H1 (cell line): ENCODE data around the gene GIPR. TPM values are rescaled to one million over a fixed set of nuclear protein-coding genes. Genes with fewer than 3 reads are reported as not detected.

Source experiments
- EP300 ChIP-seq, 2 experiments: IDR thresholded peaks; 1 replicate in 1 of 2; 2 replicates in 1 of 2; pipeline ENCODE4 v1.6.1; 2011 to 2012; ENCODE audit warnings: low read depth in 2 of 2, low read length in 2 of 2, mild to moderate bottlenecking in 2 of 2, borderline replicate concordance in 1 of 2, inconsistent platforms in 1 of 2, moderate library complexity in 1 of 2
- NRF1 ChIP-seq: IDR thresholded peaks from 2 replicates; pipeline ENCODE4 v1.6.1; 2011; ENCODE audit warnings: mild to moderate bottlenecking, low read depth, low read length, improper control_type of control experiment
- SAP30 ChIP-seq: fragments of 300-600 bp; sonication (generic); IDR thresholded peaks from 2 replicates; pipeline ENCODE4 v1.7.1; 2012; ENCODE audit warnings: low read length, moderate library complexity, mild to moderate bottlenecking, inconsistent platforms; ENCODE audit not compliant: insufficient read depth, insufficient replicate concordance
- TEAD4 ChIP-seq: IDR thresholded peaks from 2 replicates; pipeline ENCODE4 v1.6.1; 2012; ENCODE audit warnings: low read depth, low read length, inconsistent platforms, mixed read lengths
- polyA plus RNA-seq, 7 experiments: library from polyadenylated mRNA; depleted of rRNA in 3 of 7; stranded (reverse) in 5 of 7; unstranded in 2 of 7; fragments of >200 nt in 5 of 7; fragments of 200-250 nt in 2 of 7; gene quantifications; 1 replicate in 5 of 7; 2 replicates in 1 of 7; 4 replicates in 1 of 7; pipeline versions ENCODE4 v1.2.1 to v1.2.3, GENCODE V29; 2011 to 2013; ENCODE audit warnings: missing spikeins in 2 of 7, mixed read lengths in 2 of 7
- total RNA-seq: library from RNA; stranded (reverse); fragmentation: NEBNext Ultra II Directional; extraction: Animal tissue kit (Norgen Biotek cat#: 25700); gene quantifications from 2 replicates; pipeline ENCODE4 v1.2.1, GENCODE V29; 2021
- TF ChIP-seq, protein P1 (sequence below): fragments of 300-600 bp; sonication (generic); IDR thresholded peaks from 2 replicates; pipeline ENCODE4 v1.7.1; 2012; ENCODE audit warnings: low read length, moderate library complexity, mild to moderate bottlenecking, inconsistent platforms; ENCODE audit not compliant: insufficient replicate concordance

GIPR gene
- total and polyA plus RNA-seq, 2 of the 8 experiments (the other 6 are each of a cell fraction or from before 2014, with no cell fraction given) = 0.42 to 1.3 TPM

DNA sequence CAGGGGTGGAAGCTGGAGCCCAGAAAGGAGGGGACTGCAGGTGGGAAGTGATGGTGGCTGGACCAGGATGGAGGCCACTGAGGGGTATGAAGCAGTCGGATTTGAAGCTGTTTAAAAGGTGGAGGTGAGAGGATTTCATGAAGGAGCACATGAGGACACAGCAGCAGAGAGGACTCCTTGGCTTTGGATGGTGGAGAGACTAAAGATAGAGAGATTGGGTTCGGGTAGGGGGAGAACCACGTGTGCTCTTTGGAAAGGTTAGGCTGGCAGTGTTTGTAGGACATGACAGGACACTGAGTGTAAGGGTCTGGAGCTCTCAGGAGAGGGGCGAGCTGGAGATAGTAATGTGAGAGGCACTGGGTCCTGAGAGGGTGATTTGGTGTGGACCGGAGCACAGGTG is 14.9 kb downstream of the GIPR start (continued):
- TF ChIP-seq, protein P1, sequence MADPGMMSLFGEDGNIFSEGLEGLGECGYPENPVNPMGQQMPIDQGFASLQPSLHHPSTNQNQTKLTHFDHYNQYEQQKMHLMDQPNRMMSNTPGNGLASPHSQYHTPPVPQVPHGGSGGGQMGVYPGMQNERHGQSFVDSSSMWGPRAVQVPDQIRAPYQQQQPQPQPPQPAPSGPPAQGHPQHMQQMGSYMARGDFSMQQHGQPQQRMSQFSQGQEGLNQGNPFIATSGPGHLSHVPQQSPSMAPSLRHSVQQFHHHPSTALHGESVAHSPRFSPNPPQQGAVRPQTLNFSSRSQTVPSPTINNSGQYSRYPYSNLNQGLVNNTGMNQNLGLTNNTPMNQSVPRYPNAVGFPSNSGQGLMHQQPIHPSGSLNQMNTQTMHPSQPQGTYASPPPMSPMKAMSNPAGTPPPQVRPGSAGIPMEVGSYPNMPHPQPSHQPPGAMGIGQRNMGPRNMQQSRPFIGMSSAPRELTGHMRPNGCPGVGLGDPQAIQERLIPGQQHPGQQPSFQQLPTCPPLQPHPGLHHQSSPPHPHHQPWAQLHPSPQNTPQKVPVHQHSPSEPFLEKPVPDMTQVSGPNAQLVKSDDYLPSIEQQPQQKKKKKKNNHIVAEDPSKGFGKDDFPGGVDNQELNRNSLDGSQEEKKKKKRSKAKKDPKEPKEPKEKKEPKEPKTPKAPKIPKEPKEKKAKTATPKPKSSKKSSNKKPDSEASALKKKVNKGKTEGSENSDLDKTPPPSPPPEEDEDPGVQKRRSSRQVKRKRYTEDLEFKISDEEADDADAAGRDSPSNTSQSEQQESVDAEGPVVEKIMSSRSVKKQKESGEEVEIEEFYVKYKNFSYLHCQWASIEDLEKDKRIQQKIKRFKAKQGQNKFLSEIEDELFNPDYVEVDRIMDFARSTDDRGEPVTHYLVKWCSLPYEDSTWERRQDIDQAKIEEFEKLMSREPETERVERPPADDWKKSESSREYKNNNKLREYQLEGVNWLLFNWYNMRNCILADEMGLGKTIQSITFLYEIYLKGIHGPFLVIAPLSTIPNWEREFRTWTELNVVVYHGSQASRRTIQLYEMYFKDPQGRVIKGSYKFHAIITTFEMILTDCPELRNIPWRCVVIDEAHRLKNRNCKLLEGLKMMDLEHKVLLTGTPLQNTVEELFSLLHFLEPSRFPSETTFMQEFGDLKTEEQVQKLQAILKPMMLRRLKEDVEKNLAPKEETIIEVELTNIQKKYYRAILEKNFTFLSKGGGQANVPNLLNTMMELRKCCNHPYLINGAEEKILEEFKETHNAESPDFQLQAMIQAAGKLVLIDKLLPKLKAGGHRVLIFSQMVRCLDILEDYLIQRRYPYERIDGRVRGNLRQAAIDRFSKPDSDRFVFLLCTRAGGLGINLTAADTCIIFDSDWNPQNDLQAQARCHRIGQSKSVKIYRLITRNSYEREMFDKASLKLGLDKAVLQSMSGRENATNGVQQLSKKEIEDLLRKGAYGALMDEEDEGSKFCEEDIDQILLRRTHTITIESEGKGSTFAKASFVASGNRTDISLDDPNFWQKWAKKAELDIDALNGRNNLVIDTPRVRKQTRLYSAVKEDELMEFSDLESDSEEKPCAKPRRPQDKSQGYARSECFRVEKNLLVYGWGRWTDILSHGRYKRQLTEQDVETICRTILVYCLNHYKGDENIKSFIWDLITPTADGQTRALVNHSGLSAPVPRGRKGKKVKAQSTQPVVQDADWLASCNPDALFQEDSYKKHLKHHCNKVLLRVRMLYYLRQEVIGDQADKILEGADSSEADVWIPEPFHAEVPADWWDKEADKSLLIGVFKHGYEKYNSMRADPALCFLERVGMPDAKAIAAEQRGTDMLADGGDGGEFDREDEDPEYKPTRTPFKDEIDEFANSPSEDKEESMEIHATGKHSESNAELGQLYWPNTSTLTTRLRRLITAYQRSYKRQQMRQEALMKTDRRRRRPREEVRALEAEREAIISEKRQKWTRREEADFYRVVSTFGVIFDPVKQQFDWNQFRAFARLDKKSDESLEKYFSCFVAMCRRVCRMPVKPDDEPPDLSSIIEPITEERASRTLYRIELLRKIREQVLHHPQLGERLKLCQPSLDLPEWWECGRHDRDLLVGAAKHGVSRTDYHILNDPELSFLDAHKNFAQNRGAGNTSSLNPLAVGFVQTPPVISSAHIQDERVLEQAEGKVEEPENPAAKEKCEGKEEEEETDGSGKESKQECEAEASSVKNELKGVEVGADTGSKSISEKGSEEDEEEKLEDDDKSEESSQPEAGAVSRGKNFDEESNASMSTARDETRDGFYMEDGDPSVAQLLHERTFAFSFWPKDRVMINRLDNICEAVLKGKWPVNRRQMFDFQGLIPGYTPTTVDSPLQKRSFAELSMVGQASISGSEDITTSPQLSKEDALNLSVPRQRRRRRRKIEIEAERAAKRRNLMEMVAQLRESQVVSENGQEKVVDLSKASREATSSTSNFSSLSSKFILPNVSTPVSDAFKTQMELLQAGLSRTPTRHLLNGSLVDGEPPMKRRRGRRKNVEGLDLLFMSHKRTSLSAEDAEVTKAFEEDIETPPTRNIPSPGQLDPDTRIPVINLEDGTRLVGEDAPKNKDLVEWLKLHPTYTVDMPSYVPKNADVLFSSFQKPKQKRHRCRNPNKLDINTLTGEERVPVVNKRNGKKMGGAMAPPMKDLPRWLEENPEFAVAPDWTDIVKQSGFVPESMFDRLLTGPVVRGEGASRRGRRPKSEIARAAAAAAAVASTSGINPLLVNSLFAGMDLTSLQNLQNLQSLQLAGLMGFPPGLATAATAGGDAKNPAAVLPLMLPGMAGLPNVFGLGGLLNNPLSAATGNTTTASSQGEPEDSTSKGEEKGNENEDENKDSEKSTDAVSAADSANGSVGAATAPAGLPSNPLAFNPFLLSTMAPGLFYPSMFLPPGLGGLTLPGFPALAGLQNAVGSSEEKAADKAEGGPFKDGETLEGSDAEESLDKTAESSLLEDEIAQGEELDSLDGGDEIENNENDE = no peak
- no peak for TF ChIP-seq TEAD4
- TF ChIP-seq SAP30 = no peak
- no peak for TF ChIP-seq EP300 (IDR thresholded peaks at IDR 0.05; ENCODE audit: borderline replicate concordance in 1 of 2, low read depth in 2 of 2, low read length in 2 of 2)
- TF ChIP-seq NRF1 = no peak
